ENCODE measurements around the gene ETV3. TPM values are rescaled to one million over a fixed set of nuclear protein-coding genes. Genes with fewer than 3 reads are reported as not detected.

ETV3 gene
- total RNA-seq, 1 experiment from 2014 or later, result 39.7 TPM

DNA sequence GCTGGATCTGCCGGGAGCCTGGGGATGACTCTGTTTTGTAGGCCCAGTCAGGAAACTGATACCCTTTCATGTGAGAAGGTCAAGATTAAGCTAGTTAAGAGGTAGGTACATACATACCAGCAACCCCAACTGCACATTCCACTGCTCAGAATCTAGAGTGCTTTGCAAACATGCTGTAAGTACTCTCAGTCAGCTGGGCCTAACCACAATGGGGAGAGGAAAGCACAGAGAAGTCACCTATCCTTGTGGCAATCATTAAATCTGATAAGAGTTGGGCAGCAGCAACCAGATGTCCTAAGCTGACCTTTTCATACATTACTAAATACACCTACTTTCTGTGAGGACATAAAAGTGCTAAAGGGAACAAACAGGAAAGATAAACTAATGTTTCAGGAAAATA is 2.5 kb downstream of the ETV3 start:
- intact Hi-C loops (cut with micrococcal nuclease; ENCODE audit: unreplicated experiment), result loop anchor here (5.0 kb wide), 1 partner anchor 43 kb away; no protein-coding TSS in a partner anchor
- peaks cover 19% of the 10 kb centered on the region for H3K4me1 Mint-ChIP-seq (ENCODE audit: low read depth, unreplicated experiment)
- no peaks in the 10 kb centered on the region for H3K27me3 Mint-ChIP-seq (ENCODE audit: unreplicated experiment)
- no peak overlapping the region for H3K27ac Mint-ChIP-seq (ENCODE audit: unreplicated experiment)
- CTCF ChIA-PET, result interaction anchor here (0.6 to 1.4 kb wide), 3 partner anchors 20 to 353 kb away, joined by 6 to 21 read pairs (median 15); no protein-coding TSS in a partner anchor
- no peak overlapping the region for H3K4me3 Mint-ChIP-seq (ENCODE audit: low read depth, unreplicated experiment)
- H3K36me3 Mint-ChIP-seq (ENCODE audit: insufficient read depth, unreplicated experiment), result peaks cover 52% of the 10 kb centered on the region
- no TSS peak for BruUV-seq (replicated peaks)
- H3K9me3 Mint-ChIP-seq (ENCODE audit: low read depth, unreplicated experiment), result no peaks in the 10 kb centered on the region
- TF ChIP-seq, protein P1, sequence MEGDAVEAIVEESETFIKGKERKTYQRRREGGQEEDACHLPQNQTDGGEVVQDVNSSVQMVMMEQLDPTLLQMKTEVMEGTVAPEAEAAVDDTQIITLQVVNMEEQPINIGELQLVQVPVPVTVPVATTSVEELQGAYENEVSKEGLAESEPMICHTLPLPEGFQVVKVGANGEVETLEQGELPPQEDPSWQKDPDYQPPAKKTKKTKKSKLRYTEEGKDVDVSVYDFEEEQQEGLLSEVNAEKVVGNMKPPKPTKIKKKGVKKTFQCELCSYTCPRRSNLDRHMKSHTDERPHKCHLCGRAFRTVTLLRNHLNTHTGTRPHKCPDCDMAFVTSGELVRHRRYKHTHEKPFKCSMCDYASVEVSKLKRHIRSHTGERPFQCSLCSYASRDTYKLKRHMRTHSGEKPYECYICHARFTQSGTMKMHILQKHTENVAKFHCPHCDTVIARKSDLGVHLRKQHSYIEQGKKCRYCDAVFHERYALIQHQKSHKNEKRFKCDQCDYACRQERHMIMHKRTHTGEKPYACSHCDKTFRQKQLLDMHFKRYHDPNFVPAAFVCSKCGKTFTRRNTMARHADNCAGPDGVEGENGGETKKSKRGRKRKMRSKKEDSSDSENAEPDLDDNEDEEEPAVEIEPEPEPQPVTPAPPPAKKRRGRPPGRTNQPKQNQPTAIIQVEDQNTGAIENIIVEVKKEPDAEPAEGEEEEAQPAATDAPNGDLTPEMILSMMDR (IDR thresholded peaks at IDR 0.05; ENCODE audit: unreplicated experiment), result no peak
- DNase-seq, result no peak

- H3K9me3 Mint-ChIP-seq (ENCODE audit: low read depth, unreplicated experiment), result no peaks in the 10 kb centered on the region
- no TSS peak for BruUV-seq (replicated peaks)
- TF ChIP-seq, protein P1 (IDR thresholded peaks at IDR 0.05; ENCODE audit: unreplicated experiment), result no peak
- H3K27ac Mint-ChIP-seq (ENCODE audit: unreplicated experiment), result no peak overlapping the region
- no peak for DNase-seq
- no peaks in the 10 kb centered on the region for H3K27me3 Mint-ChIP-seq (ENCODE audit: unreplicated experiment)
- CTCF ChIA-PET, result interaction anchor here (0.6 to 1.4 kb wide), 2 partner anchors 20 to 354 kb away, joined by 6 to 21 read pairs; no protein-coding TSS in a partner anchor
- H3K36me3 Mint-ChIP-seq (ENCODE audit: insufficient read depth, unreplicated experiment), result peaks cover 52% of the 10 kb centered on the region
- H3K4me3 Mint-ChIP-seq (ENCODE audit: low read depth, unreplicated experiment), result no peak overlapping the region
- peaks cover 19% of the 10 kb centered on the region for H3K4me1 Mint-ChIP-seq (ENCODE audit: low read depth, unreplicated experiment)
- intact Hi-C loops (cut with micrococcal nuclease; ENCODE audit: unreplicated experiment), result loop anchor here (5.0 kb wide), 1 partner anchor 43 kb away; no protein-coding TSS in a partner anchor
Measured at GRCh38 chr1:157135070-157135469, 3.1 kb downstream of the ETV3 start.

DNA sequence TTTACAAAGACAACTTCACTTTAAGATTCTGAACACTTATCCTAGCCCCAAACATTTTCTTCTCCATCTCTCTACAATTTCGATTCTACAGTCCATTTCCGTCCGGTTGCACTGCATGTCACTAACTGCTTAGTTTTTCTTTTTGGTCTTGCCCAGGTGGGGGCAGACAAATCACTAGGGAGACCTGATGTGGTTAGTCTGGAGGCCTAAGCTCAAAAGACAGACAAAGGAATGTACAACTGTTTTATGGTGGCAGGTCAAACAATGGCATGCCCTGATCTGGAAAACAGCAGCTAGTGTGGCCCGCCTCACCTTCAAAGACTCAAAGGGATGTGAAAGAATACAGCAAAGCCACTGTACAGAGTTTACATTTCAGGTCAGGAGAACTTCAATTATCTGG is 3.8 kb downstream of the ETV3 start:
- Mint-ChIP-seq H3K4me3 (ENCODE audit: low read depth, unreplicated experiment) (no peak overlapping the region), H3K4me1 (ENCODE audit: low read depth, unreplicated experiment) (peaks cover 17% of the 10 kb centered on the region), H3K27me3 (ENCODE audit: unreplicated experiment) (no peaks in the 10 kb centered on the region), H3K9me3 (ENCODE audit: low read depth, unreplicated experiment) (no peaks in the 10 kb centered on the region), H3K27ac (ENCODE audit: unreplicated experiment) (no peak overlapping the region), H3K36me3 (ENCODE audit: insufficient read depth, unreplicated experiment) (peaks cover 52% of the 10 kb centered on the region)
- intact Hi-C loops (cut with micrococcal nuclease; ENCODE audit: unreplicated experiment), result no loop called here
- no TSS peak for BruUV-seq (replicated peaks)
- DNase-seq, result no peak
- TF ChIP-seq, protein P1 (IDR thresholded peaks at IDR 0.05; ENCODE audit: unreplicated experiment), result no peak
- CTCF ChIA-PET, result interaction anchor here (0.6 to 1.1 kb wide), 2 partner anchors 21 to 66 kb away, joined by 3 to 5 read pairs; no protein-coding TSS in a partner anchor

GRCh38 chr1:157133426-157133825 is 4.8 kb downstream of the ETV3 start:
- Mint-ChIP-seq H3K9me3 (ENCODE audit: low read depth, unreplicated experiment) (no peaks in the 10 kb centered on the region), H3K27me3 (ENCODE audit: unreplicated experiment) (no peaks in the 10 kb centered on the region), H3K27ac (ENCODE audit: unreplicated experiment) (no peak overlapping the region), H3K36me3 (ENCODE audit: insufficient read depth, unreplicated experiment) (peaks cover 46% of the 10 kb centered on the region), H3K4me3 (ENCODE audit: low read depth, unreplicated experiment) (no peak overlapping the region), H3K4me1 (ENCODE audit: low read depth, unreplicated experiment) (peaks cover 10% of the 10 kb centered on the region)
- CTCF ChIA-PET, result no interaction called here
- DNase-seq, result no peak
- TF ChIP-seq, protein P1 (IDR thresholded peaks at IDR 0.05; ENCODE audit: unreplicated experiment), result no peak
- BruUV-seq (replicated peaks), result no TSS peak
- intact Hi-C loops (cut with micrococcal nuclease; ENCODE audit: unreplicated experiment), result no loop called here

All from Calu3 (cell line).